Measurements from ENCODE around the gene BRD9.

DNA sequence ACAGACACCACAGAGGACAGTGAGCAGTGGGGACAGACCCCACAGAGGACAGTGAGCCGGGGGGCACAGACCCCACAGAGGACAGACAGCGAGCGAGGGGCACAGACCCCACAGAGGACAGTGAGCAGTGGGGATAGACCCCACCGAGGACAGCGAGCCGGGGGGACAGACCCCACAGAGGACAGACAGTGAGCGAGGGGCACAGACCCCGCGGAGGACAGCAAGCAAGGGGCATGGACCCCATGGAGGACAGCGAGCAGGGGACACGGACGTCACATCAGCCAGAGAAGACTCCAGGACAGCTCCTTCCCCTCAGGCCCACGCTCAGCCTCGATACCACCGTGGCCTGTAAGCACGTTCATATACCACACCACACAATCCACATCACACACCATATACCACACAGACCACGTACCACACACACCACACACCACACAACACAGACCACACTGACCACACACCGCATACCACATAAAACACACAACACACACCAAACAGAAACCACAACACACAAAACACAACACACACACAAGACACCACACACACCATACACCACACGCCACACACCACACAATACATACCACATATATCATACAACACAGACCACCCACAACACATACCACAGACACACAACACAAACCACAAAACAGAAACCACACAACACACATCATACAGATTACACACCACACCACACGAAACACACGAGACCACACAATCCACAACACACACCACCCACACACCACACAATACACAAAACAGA lies 36.6 kb downstream of the BRD9 start:
- TF ChIP-seq, protein P1, sequence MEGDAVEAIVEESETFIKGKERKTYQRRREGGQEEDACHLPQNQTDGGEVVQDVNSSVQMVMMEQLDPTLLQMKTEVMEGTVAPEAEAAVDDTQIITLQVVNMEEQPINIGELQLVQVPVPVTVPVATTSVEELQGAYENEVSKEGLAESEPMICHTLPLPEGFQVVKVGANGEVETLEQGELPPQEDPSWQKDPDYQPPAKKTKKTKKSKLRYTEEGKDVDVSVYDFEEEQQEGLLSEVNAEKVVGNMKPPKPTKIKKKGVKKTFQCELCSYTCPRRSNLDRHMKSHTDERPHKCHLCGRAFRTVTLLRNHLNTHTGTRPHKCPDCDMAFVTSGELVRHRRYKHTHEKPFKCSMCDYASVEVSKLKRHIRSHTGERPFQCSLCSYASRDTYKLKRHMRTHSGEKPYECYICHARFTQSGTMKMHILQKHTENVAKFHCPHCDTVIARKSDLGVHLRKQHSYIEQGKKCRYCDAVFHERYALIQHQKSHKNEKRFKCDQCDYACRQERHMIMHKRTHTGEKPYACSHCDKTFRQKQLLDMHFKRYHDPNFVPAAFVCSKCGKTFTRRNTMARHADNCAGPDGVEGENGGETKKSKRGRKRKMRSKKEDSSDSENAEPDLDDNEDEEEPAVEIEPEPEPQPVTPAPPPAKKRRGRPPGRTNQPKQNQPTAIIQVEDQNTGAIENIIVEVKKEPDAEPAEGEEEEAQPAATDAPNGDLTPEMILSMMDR (IDR thresholded peaks at IDR 0.05): no peak
- TF ChIP-seq ZNF317 (CRISPR knock-in tag; IDR thresholded peaks at IDR 0.05; ENCODE audit: borderline replicate concordance, low read depth): no peak
- no peak for TF ChIP-seq NFYB (CRISPR knock-in tag; conservative IDR thresholded peaks at IDR 0.05; ENCODE audit: low read depth)

All from WTC11 (cell line).